ENCODE data around the gene GATB.
A peak's percentile ranks its signal among the peaks of the same experiment; 100 is the strongest.

Gene GATB

DNA sequence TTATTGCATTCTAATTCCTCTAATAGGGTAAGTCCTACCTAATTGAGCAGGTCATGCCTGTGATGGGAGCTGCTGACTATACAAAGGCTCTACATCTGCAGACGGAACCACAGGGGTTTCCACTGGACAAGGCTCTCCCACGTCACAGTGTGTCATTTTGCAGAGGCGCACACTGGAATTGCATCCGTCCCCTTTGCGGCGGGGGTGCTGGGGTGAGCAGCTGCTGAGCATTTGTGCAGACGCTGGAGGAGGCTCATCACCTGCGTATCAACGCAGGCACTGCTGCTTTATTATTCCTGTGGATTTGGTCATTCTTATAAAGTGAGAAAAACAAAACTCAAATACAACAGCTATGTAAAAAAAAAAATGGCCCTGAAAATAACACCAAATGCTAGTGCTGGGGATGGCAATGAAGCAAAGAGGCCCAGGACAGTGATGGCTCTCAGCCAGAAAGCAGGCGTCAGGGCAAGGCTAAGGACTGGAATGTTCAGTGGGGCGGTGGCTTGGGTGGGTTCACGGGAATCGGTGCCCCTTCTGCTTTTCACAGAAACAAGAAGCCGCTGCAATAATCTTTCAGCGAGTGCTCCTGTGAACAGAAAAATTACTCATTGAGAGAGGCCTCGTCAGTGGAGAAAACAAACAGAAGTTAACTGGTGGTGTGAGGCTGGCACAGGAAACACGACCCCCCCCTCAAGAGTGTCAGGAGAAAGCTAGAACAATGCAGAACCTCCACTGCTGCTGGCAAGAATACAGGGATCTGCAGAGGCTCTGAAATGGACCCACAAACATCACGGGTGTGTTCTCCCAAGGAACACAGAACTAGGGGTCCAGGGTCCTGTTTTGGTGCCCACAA, 67.8 kb downstream of the GATB start:
- Histone ChIP-seq H3K9me3 (ENCODE audit: control insufficient read depth in 5 of 5, low read length in 5 of 5) (no peaks in the 10 kb centered on the region), H3K4me1 (ENCODE audit: control insufficient read depth in 5 of 5, insufficient read depth in 5 of 5, low read length in 5 of 5) (peaks cover 17 to 41% (median 36%) of the 10 kb centered on the region in 5 donors), H3K27me3 (ENCODE audit: control insufficient read depth in 5 of 5, insufficient read depth in 4 of 5, low read length in 5 of 5) (no peaks in the 10 kb centered on the region), H3K4me3 (ENCODE audit: low read depth in 1 of 5, low read length in 5 of 5) (no peak overlapping the region), H3K9ac (ENCODE audit: low read length in 5 of 5) (no peak overlapping the region), H3K27ac (ENCODE audit: low read depth, low read length) (no peak overlapping the region), H3K36me3 (ENCODE audit: control insufficient read depth in 5 of 5, insufficient read depth in 5 of 5, low read length in 5 of 5) (peaks cover 2 to 7% (median 4%) of the 10 kb centered on the region in 5 donors)

DNA sequence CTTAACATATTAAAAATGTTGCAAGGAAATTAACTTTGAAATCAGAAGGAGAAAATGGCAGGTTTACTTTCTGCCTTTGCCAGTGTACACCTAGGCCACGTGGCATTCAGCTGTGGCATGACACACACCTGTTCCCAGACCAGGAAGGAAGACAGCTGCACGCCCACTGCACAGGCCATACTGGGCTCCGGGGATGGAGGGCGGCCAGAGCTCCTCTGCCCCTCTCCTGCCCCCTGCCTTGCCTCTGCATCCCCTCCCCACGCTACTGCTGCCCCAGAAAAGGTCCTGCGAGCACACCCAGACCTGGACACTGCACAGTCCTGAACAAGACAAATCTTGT, 68.4 kb downstream of the GATB start:
- Histone ChIP-seq H3K36me3 (ENCODE audit: control insufficient read depth in 5 of 5, insufficient read depth in 5 of 5, low read length in 5 of 5) (peaks cover 0 to 7% (median 5%) of the 10 kb centered on the region in 5 donors), H3K27ac (ENCODE audit: low read depth, low read length) (no peak overlapping the region), H3K27me3 (ENCODE audit: control insufficient read depth in 5 of 5, insufficient read depth in 4 of 5, low read length in 5 of 5) (no peaks in the 10 kb centered on the region), H3K9ac (ENCODE audit: low read length in 5 of 5) (no peak overlapping the region), H3K4me3 (ENCODE audit: low read depth in 1 of 5, low read length in 5 of 5) (no peak overlapping the region), H3K4me1 (ENCODE audit: control insufficient read depth in 5 of 5, insufficient read depth in 5 of 5, low read length in 5 of 5) (peaks cover 23 to 47% (median 43%) of the 10 kb centered on the region in 5 donors), H3K9me3 (ENCODE audit: control insufficient read depth in 5 of 5, low read length in 5 of 5) (no peaks in the 10 kb centered on the region)

DNA sequence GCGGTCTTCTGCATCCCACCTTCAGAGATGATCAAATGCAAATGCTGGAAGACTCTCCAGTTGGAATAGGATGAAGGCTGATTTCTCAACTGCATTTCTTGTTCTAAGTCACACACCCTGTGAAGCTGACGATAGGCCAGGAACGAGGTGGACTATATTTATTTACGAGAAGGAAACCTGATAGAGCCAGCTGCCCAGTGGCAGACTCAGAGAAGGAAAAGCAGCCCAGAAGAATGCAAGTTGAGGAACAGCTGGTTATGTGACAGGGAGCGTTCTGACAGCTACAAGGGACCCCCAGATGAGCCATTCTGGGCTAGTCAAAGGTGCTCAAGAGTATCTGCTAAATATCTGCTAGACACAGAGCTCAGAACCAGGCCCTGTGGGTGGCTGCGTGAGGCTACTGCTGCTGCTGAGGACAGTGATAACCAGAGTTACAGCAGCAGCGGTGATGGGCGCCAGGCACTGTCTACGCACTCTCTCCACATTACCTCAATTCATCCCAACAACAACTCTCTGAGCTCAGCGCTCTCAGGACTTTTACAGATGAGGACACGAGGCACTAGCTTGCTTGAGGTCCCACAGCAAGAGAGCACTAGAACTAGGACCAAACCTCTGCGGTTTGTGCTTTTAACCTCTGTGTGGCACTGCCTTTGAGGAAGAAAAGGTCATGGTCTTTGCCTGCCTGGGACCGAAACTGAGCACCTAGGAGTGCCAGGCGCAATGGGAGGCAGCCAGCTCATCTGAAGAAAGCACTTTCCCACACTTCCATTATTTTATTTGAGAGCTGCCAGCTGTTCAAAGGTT, 69.0 kb downstream of the GATB start:
- no peak overlapping the region for H3K4me3 ChIP-seq (ENCODE audit: low read depth in 1 of 5, low read length in 5 of 5)
- H3K4me1 ChIP-seq (ENCODE audit: control insufficient read depth in 5 of 5, insufficient read depth in 5 of 5, low read length in 5 of 5): peaks cover 26 to 53% (median 48%) of the 10 kb centered on the region in 5 donors
- H3K36me3 ChIP-seq (ENCODE audit: control insufficient read depth in 5 of 5, insufficient read depth in 5 of 5, low read length in 5 of 5): peaks cover 0 to 7% (median 4%) of the 10 kb centered on the region in 5 donors
- H3K9me3 ChIP-seq (ENCODE audit: control insufficient read depth in 5 of 5, low read length in 5 of 5): no peaks in the 10 kb centered on the region
- H3K27ac ChIP-seq (ENCODE audit: low read depth, low read length): no peak overlapping the region
- H3K27me3 ChIP-seq (ENCODE audit: control insufficient read depth in 5 of 5, insufficient read depth in 4 of 5, low read length in 5 of 5): no peaks in the 10 kb centered on the region
- no peak overlapping the region for H3K9ac ChIP-seq (ENCODE audit: low read length in 5 of 5)

DNA sequence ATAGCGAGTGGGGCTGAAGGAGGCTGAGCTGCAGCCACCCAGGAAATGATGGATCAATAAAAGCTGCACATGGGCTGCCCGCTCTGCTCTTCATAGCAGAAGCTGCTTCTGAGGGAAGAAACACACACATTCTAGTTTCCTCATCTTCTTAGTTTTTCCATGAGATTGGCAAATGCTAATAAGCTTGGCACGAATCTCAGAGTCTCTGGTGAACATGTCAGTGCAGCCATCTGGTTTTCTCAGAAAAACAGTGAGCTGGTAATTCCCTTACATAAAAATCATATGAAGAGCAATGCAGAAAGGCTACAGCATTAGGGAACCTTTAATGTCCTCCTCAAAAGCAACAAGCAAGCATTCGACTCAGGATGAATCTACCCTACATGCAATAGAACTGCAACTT, 69.9 kb downstream of the GATB start:
- Histone ChIP-seq H3K4me3 (ENCODE audit: low read depth in 1 of 5, low read length in 5 of 5) (peak overlapping the region in 1 of 5 donors; percentile 0), H3K36me3 (ENCODE audit: control insufficient read depth in 5 of 5, insufficient read depth in 5 of 5, low read length in 5 of 5) (peaks cover 0 to 7% (median 3%) of the 10 kb centered on the region in 5 donors), H3K27ac (ENCODE audit: low read depth, low read length) (peak overlapping the region; percentile 85), H3K9me3 (ENCODE audit: control insufficient read depth in 5 of 5, low read length in 5 of 5) (no peaks in the 10 kb centered on the region), H3K4me1 (ENCODE audit: control insufficient read depth in 5 of 5, insufficient read depth in 5 of 5, low read length in 5 of 5) (peaks cover 28 to 60% (median 55%) of the 10 kb centered on the region in 5 donors), H3K9ac (ENCODE audit: low read length in 5 of 5) (no peak overlapping the region), H3K27me3 (ENCODE audit: control insufficient read depth in 5 of 5, insufficient read depth in 4 of 5, low read length in 5 of 5) (no peaks in the 10 kb centered on the region)

DNA sequence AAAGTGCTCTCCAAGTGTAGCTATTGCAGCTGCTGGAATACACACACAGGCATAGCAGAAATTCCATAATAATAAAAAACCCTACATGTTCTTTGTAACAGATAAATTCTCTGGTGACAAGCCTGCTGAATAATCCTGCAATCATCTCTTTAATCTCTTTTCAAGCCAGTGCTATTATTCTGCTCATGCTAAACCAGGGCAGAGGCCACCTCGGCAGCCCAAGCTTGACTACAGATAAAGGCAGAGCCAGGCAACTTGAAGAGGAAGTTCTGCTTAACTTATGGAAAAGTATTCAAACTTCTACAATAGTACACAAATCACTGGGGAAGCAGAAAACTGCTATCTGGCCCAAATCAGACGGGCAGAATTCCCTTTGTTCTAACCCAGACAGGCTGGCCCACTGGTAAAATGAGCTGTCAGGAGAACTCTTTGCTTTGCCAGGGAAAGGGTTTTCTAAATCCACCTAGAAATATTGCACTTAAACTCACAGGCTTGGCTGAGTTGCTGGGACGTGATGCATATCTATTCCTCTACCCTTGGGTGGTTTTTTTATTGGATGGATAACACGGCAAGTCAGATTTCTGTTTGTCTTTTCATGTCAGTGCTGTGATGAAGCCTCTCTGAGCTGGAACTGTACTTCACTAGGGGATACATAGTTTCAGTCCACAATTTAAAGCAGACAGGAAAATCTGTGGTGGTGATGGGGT, 70.5 kb downstream of the GATB start:
- H3K9me3 ChIP-seq (ENCODE audit: control insufficient read depth in 5 of 5, low read length in 5 of 5): no peaks in the 10 kb centered on the region
- no peaks in the 10 kb centered on the region for H3K27me3 ChIP-seq (ENCODE audit: control insufficient read depth in 5 of 5, insufficient read depth in 4 of 5, low read length in 5 of 5)
- no peak overlapping the region for H3K9ac ChIP-seq (ENCODE audit: low read length in 5 of 5)
- H3K27ac ChIP-seq (ENCODE audit: low read depth, low read length): peak overlapping the region; percentile 85
- peaks cover 0 to 7% (median 3%) of the 10 kb centered on the region in 5 donors for H3K36me3 ChIP-seq (ENCODE audit: control insufficient read depth in 5 of 5, insufficient read depth in 5 of 5, low read length in 5 of 5)
- peaks cover 28 to 63% (median 55%) of the 10 kb centered on the region in 5 donors for H3K4me1 ChIP-seq (ENCODE audit: control insufficient read depth in 5 of 5, insufficient read depth in 5 of 5, low read length in 5 of 5)
- H3K4me3 ChIP-seq (ENCODE audit: low read depth in 1 of 5, low read length in 5 of 5): peak overlapping the region in 1 of 5 donors; percentile 0

DNA sequence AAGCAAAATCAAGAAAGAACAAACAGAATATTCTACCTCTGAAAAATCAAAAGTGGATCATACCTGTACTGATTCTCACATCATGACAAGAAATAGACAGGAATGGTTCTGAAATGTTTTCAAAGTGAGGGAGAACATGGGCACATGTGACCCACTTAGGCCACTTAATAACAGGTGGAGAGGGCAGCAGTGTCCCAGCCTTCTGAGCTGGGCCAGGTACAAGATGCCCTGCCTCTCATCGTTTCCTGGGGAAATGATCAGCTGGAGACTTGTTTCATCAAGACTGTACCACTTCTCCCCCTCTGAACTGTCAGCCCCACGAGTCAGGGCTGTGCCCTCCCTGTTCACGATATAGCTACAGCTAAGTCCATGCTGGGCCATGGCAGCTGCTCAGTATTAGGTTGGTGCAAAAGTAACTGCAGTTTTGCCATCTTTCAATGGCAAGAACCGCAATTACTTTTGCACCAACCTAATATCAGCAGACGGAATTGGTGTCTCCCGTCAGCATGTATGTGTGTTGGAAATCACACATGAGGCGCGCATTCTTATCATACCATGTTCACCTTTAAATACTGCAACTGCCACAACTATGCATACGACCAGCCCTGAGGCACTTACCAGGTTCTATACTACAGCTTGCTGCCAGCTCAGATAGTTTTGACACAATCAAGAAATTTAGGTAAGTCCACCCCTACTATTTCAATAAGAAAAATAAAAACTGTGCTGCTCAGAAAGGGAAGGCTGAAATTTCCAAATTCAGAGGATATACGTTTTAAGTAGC, 71.4 kb downstream of the GATB start:
- no peaks in the 10 kb centered on the region for H3K27me3 ChIP-seq (ENCODE audit: control insufficient read depth in 5 of 5, insufficient read depth in 4 of 5, low read length in 5 of 5)
- peaks cover 28 to 66% (median 55%) of the 10 kb centered on the region in 5 donors for H3K4me1 ChIP-seq (ENCODE audit: control insufficient read depth in 5 of 5, insufficient read depth in 5 of 5, low read length in 5 of 5)
- H3K4me3 ChIP-seq (ENCODE audit: low read depth in 1 of 5, low read length in 5 of 5): no peak overlapping the region
- peaks cover 0 to 7% (median 0%) of the 10 kb centered on the region in 5 donors for H3K36me3 ChIP-seq (ENCODE audit: control insufficient read depth in 5 of 5, insufficient read depth in 5 of 5, low read length in 5 of 5)
- H3K9me3 ChIP-seq (ENCODE audit: control insufficient read depth in 5 of 5, low read length in 5 of 5): no peaks in the 10 kb centered on the region
- H3K9ac ChIP-seq (ENCODE audit: low read length in 5 of 5): no peak overlapping the region
- peak overlapping the region; percentile 85 for H3K27ac ChIP-seq (ENCODE audit: low read depth, low read length)

DNA sequence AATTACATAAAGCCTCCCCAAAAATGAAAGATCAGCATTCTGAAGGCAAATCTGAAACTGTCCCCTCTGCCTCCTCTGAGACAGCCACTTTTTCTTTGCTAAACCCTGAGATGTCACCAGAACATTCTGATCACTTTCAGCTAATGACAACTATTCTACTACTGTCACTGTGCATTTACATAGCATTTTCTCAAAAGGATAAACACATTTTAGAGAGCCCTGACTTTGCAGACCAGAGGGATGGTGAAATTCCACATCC, 72.1 kb downstream of the GATB start:
- H3K4me3 ChIP-seq (ENCODE audit: low read depth in 1 of 5, low read length in 5 of 5): no peak overlapping the region
- peaks cover 0 to 8% (median 0%) of the 10 kb centered on the region in 5 donors for H3K36me3 ChIP-seq (ENCODE audit: control insufficient read depth in 5 of 5, insufficient read depth in 5 of 5, low read length in 5 of 5)
- H3K27me3 ChIP-seq (ENCODE audit: control insufficient read depth in 5 of 5, insufficient read depth in 4 of 5, low read length in 5 of 5): no peaks in the 10 kb centered on the region
- H3K9me3 ChIP-seq (ENCODE audit: control insufficient read depth in 5 of 5, low read length in 5 of 5): no peaks in the 10 kb centered on the region
- H3K27ac ChIP-seq (ENCODE audit: low read depth, low read length): peak overlapping the region; percentile 85
- peak overlapping the region in 2 of 5 donors; percentile 3 to 10 for H3K9ac ChIP-seq (ENCODE audit: low read length in 5 of 5)
- peaks cover 28 to 66% (median 55%) of the 10 kb centered on the region in 5 donors for H3K4me1 ChIP-seq (ENCODE audit: control insufficient read depth in 5 of 5, insufficient read depth in 5 of 5, low read length in 5 of 5)

DNA sequence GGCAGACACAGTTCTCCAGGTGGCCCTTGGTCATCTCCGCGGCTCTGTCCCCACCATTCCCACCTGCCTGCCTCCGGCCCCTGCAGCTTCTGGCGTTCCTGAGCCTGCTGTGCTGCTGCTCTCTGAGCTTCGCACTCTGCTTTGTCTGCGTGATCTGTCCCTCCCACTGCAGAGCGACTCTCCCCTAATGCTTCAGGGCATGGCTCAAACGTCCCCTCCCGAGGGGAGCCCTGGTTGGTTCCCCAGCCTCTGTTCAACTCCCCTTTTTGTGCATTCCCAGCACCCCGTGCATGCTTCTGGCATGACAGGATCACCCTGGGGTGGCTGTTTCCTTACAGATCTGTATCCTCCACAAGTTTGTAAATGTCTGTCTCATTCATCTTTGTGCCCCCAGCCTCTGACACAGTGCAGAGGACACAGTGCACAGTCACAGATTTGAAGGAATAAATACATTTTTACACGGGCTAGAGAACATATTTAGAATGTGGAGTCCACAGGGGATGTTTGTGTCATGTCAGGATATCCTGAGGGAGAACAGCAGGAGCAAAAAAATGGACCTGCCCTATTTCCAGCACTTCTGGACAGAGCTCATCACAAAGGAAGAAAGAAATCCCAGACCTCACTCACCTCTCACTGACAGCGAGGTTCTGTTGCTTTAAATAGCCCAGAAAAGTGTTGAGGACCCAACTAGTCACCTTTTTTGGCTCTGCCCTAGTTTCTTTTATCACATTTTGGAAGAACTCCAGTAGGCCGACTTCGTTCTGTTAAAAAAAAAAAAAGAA, 72.6 kb downstream of the GATB start:
- no peak overlapping the region for H3K4me3 ChIP-seq (ENCODE audit: low read depth in 1 of 5, low read length in 5 of 5)

More for the DNA sequence above, 72.6 kb downstream of the GATB start:
- Histone ChIP-seq H3K9ac (ENCODE audit: low read length in 5 of 5) (peak overlapping the region in 1 of 5 donors; percentile 12), H3K36me3 (ENCODE audit: control insufficient read depth in 5 of 5, insufficient read depth in 5 of 5, low read length in 5 of 5) (peaks cover 0 to 13% (median 0%) of the 10 kb centered on the region in 5 donors), H3K27ac (ENCODE audit: low read depth, low read length) (peak overlapping the region; percentile 85), H3K9me3 (ENCODE audit: control insufficient read depth in 5 of 5, low read length in 5 of 5) (no peaks in the 10 kb centered on the region), H3K27me3 (ENCODE audit: control insufficient read depth in 5 of 5, insufficient read depth in 4 of 5, low read length in 5 of 5) (no peaks in the 10 kb centered on the region), H3K4me1 (ENCODE audit: control insufficient read depth in 5 of 5, insufficient read depth in 5 of 5, low read length in 5 of 5) (peaks cover 28 to 66% (median 55%) of the 10 kb centered on the region in 5 donors)
